Activated naive CD4-positive, alpha-beta T cell treated with anti-CD3 and anti-CD28 coated beads, Interleukin-2, amount 50 U/mL, for 24 hours (primary cell): ENCODE results near the gene CCDC3.
"Not testable (repeated sequence)": the region's sequence is repeated elsewhere in the genome, so short reads cannot be mapped to it uniquely, and the experiment has no call there.

Experiments
- H3K27ac Mint-ChIP-seq: one replicate; pipeline ENCODE4 v1.8.0; 2021; ENCODE audit warnings: mild to moderate bottlenecking, mixed read lengths
- H3K27me3 Mint-ChIP-seq: one replicate; pipeline ENCODE4 v1.8.0; 2021; ENCODE audit warnings: mixed read lengths
- H3K36me3 Mint-ChIP-seq: one replicate; pipeline ENCODE4 v1.8.0; 2021; ENCODE audit warnings: mixed read lengths
- H3K4me1 Mint-ChIP-seq: one replicate; pipeline ENCODE4 v1.8.0; 2021; ENCODE audit warnings: mixed read lengths
- H3K4me3 Mint-ChIP-seq: one replicate; pipeline ENCODE4 v1.8.0; 2021; ENCODE audit warnings: mild to moderate bottlenecking, mixed read lengths
- H3K9me3 Mint-ChIP-seq: one replicate; pipeline ENCODE4 v1.8.0; 2021; ENCODE audit warnings: mixed read lengths

The CCDC3 gene

GRCh38 chr10:13001041-13001886, at the start of gene CCDC3:
CCDC3 (minus strand) TSS chr10:13001713; CDS start chr10:13001570, 143 bp downstream.
- Mint-ChIP-seq H3K4me3 (peak within 1 kb of the TSS; percentile 16), H3K36me3 (no peaks in the 10 kb centered on the region), H3K27ac (no peak within 1 kb of the TSS), H3K4me1 (no peaks in the 10 kb centered on the region), H3K27me3 (peaks cover 39% of the 10 kb centered on the region), H3K9me3 (no peaks in the 10 kb centered on the region)

DNA sequence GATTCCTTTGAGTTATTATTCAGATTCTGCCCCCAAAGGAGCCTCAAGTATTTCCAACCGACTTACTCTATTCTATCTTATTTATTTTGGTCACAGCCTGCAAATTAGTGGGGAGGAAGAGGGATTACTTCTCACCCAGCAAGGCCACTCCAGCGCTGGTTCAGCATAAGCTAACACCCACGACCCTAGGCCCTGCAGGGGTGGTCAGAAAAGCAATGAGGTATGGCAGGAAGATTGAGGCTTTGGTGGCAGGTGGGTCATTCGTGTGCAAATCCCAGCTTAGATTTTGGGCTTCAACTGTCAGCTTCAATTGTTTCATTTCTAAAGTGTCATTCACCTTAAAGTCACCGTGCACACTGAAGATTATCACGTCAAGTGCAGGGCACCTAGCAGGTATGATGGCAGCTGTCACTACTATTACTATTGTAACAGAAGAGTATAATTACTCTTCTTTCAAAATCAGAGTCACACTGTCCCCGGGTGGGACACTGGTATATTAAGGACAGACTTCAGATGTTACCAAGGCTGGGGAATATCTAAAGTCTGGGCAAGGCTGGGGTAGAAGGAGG, 49.7 kb upstream of the CCDC3 start:
- H3K27me3 Mint-ChIP-seq: peaks cover 5% of the 10 kb centered on the region
- no peak overlapping the region for H3K4me3 Mint-ChIP-seq
- no peak overlapping the region for H3K27ac Mint-ChIP-seq
- H3K9me3 Mint-ChIP-seq: no peaks in the 10 kb centered on the region
- no peaks in the 10 kb centered on the region for H3K36me3 Mint-ChIP-seq
- H3K4me1 Mint-ChIP-seq: no peaks in the 10 kb centered on the region

- peaks cover 5% of the 10 kb centered on the region for H3K27me3 Mint-ChIP-seq
- no peaks in the 10 kb centered on the region for H3K9me3 Mint-ChIP-seq
- H3K36me3 Mint-ChIP-seq: no peaks in the 10 kb centered on the region
- no peak overlapping the region for H3K27ac Mint-ChIP-seq
- no peaks in the 10 kb centered on the region for H3K4me1 Mint-ChIP-seq
- H3K4me3 Mint-ChIP-seq: no peak overlapping the region
Observed at GRCh38 chr10:13049774-13050420, 48.4 kb upstream of the CCDC3 start.

DNA sequence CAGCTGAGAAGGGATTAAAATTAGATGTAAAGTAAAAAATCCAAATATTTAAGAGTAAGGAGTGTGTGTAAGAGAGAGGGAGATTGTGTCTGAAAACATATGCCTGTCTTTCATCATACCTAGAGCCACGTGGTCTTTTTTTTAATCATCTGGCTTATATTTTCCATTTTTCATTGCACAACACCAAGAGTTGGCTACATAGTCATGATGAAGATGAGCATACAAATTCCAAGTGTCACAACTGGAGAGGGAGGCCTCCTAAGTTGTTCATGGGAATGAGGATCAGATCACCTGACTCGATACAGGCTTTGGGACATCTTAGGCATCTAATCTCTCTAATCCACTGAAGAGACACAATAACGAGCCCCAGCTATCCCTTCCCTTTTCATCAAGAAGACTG, 47.2 kb upstream of the CCDC3 start:
- H3K4me1 Mint-ChIP-seq: no peaks in the 10 kb centered on the region
- no peaks in the 10 kb centered on the region for H3K36me3 Mint-ChIP-seq
- no peak overlapping the region for H3K4me3 Mint-ChIP-seq
- H3K9me3 Mint-ChIP-seq: no peaks in the 10 kb centered on the region
- peaks cover 5% of the 10 kb centered on the region for H3K27me3 Mint-ChIP-seq
- H3K27ac Mint-ChIP-seq: no peak overlapping the region

DNA sequence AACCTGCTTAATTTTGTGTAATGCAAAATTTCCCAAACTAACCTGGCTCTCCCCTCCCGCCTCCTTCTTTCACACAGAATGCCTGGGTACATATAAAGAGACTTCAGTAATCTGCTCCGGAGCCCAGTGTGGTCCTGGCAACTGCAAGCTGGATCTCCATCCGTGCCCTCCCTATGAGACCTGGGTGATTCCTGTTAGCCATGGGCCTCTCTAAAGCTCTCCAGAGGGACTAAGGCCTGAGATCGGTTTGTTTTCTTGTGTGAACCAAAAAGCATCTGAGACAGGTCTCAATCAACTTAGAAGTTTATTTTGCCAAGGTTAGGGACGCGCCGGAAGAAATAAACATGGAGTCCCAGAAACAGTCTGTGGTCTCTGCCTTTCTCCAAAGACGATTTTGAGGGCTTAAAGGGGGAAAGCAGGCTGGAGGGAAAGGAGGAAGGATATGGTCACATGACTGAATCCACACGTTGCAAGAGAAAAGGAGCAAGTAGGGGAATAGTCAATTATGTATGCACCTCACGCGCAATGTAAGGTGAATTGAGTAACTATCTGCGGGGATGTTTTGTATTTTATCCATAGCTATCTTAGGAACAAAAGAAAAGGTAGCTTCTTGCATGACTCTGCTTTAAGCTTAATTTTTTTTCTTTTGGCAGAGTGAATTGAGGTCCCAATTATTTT, 46.2 kb upstream of the CCDC3 start:
- Mint-ChIP-seq H3K4me3 (no peak overlapping the region), H3K27me3 (peaks cover 5% of the 10 kb centered on the region), H3K27ac (no peak overlapping the region), H3K36me3 (no peaks in the 10 kb centered on the region), H3K4me1 (no peaks in the 10 kb centered on the region), H3K9me3 (no peaks in the 10 kb centered on the region)

DNA sequence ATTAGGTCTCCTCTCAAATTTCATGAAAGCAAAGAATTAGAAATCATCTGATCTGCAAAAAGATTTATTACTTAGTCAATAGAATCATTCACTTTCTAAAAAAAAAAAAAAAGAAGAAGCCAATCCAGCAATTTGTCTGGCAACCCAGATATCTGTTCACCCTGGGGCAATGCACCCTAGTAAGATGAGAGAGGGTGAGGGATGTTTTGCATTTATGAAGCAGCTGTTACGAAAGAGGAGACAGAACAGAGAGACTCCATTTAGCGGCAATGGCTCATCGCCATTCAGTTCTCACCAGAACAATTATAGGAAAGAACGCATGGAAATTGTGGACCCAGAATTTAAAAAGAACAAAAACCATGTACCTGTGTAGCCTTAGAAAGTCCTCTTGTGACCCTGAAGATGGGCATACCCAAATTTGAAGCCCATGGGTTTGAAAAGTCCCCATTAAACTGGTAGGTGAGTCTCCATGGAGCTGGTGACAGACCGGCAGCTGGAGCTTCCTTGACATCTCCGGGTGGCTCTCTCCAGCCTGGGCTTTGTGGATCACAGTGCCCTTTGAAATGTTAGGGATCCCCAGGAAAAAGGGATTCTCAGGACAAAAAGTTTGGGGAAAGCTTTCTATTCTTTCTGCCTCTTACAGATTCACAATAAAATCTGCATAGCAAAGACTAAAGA, 45.5 kb upstream of the CCDC3 start:
- Mint-ChIP-seq H3K4me1 (no peaks in the 10 kb centered on the region), H3K27me3 (peaks cover 6% of the 10 kb centered on the region), H3K4me3 (no peak overlapping the region), H3K9me3 (no peaks in the 10 kb centered on the region), H3K27ac (no peak overlapping the region), H3K36me3 (no peaks in the 10 kb centered on the region)

- Mint-ChIP-seq H3K27me3 (peaks cover 6% of the 10 kb centered on the region), H3K4me1 (no peaks in the 10 kb centered on the region), H3K27ac (no peak overlapping the region), H3K9me3 (no peaks in the 10 kb centered on the region), H3K4me3 (no peak overlapping the region), H3K36me3 (no peaks in the 10 kb centered on the region)
Observed at GRCh38 chr10:13043520-13043919, 42.0 kb upstream of the CCDC3 start.

DNA sequence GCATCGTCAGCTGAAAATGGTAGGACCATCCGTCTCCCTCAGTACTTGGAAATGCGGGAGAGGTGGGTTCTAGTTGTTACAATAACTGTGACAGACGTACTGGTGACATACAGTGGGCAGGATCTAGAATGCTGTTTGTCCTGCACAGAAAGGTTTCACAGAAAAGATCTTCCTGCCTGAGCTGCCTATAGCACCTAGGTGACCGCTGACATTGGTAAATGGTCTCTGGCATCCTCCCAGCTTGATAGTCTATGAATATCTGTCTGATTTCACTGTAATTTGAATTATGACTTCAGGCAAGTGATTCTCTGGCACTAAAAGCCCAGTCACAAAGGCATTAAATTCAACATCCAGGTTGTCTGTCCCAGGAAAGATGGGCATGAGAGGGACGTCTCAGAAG, 38.2 kb upstream of the CCDC3 start:
- Mint-ChIP-seq H3K9me3 (no peaks in the 10 kb centered on the region), H3K4me1 (no peaks in the 10 kb centered on the region), H3K27me3 (peaks cover 4% of the 10 kb centered on the region), H3K27ac (no peak overlapping the region), H3K36me3 (no peaks in the 10 kb centered on the region), H3K4me3 (no peak overlapping the region)

DNA sequence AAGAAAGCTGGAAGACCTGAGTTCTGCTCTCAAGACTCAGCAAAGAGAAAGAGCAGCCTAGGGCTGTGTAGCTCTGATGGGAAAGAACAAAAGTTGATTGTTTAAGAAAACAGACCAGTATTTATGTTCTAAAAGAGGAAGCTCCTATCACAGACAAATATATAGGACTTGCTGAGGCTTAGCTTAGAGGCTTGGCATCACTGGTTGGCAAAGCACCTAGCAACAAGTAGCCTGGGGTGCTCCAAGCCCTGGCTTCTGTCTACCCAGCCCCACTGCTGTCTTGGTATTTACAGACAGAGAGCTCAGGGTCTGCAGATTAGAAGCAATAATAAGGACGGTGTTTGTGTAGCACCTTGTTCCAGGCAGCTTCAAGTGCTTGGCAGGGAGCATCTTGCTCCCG, 36.9 kb upstream of the CCDC3 start:
- H3K9me3 Mint-ChIP-seq: no peaks in the 10 kb centered on the region
- H3K27me3 Mint-ChIP-seq: peaks cover 4% of the 10 kb centered on the region
- H3K36me3 Mint-ChIP-seq: no peaks in the 10 kb centered on the region
- no peak overlapping the region for H3K4me3 Mint-ChIP-seq
- H3K27ac Mint-ChIP-seq: no peak overlapping the region
- no peaks in the 10 kb centered on the region for H3K4me1 Mint-ChIP-seq

- no peaks in the 10 kb centered on the region for H3K9me3 Mint-ChIP-seq
- H3K4me1 Mint-ChIP-seq: no peaks in the 10 kb centered on the region
- no peak overlapping the region for H3K4me3 Mint-ChIP-seq
- H3K36me3 Mint-ChIP-seq: no peaks in the 10 kb centered on the region
- peaks cover 4% of the 10 kb centered on the region for H3K27me3 Mint-ChIP-seq
- H3K27ac Mint-ChIP-seq: no peak overlapping the region
Observed at GRCh38 chr10:13037832-13038231, 36.3 kb upstream of the CCDC3 start.

DNA sequence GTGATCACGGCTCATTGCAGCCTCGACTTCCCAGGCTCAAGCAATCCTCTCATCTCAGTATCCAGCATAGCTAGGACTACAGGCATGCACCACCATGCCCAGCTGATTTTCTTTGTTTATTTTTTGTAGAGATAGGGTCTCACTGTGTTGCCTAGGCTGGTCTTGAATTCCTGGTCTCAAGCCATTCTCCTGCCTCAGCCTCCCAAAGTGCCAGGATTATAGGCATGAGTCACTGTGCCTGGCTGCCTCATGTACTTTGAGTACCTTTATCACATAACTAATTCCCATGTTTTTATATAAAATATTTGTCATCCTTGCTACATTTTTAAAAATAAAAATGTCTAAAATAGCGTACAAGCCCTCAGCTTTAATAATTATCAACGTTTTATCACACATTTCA, 35.3 kb upstream of the CCDC3 start:
- H3K36me3 Mint-ChIP-seq: no peaks in the 10 kb centered on the region
- peaks cover 2% of the 10 kb centered on the region for H3K27me3 Mint-ChIP-seq
- H3K27ac Mint-ChIP-seq: no peak overlapping the region
- no peaks in the 10 kb centered on the region for H3K9me3 Mint-ChIP-seq
- H3K4me3 Mint-ChIP-seq: no peak overlapping the region
- H3K4me1 Mint-ChIP-seq: no peaks in the 10 kb centered on the region

DNA sequence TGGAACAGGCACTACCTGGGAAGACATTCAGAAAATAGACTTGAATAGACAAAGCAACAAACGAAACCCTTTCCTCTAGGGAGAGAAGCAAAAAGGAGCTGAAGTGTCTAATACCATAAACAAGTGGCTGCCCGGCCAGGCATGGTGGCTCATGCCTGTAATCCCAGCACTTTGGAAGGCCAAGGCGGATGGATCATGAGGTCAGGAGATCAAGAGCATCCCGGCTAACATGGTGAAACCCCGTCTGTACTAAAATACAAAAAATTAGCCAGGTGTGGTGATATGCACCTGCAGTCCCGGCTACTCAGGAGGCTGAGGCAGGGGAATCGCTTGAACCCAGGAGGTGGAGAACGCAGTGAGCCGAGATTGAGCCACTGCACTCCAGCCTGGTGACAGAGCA, 34.2 kb upstream of the CCDC3 start:
- H3K36me3 Mint-ChIP-seq, H3K4me3 Mint-ChIP-seq, H3K4me1 Mint-ChIP-seq, H3K9me3 Mint-ChIP-seq, H3K27ac Mint-ChIP-seq, H3K27me3 Mint-ChIP-seq: not testable (repeated sequence)

- Mint-ChIP-seq H3K9me3 (peaks cover 18% of the 10 kb centered on the region), H3K27ac (no peak overlapping the region), H3K27me3 (peaks cover 19% of the 10 kb centered on the region), H3K4me1 (no peaks in the 10 kb centered on the region), H3K36me3 (peaks cover 3% of the 10 kb centered on the region), H3K4me3 (no peak overlapping the region)
Observed at GRCh38 chr10:13026873-13027272, 25.4 kb upstream of the CCDC3 start.

GRCh38 chr10:13023754-13024153, 22.2 kb upstream of the CCDC3 start:
- Mint-ChIP-seq H3K27me3 (peaks cover 20% of the 10 kb centered on the region), H3K4me3 (no peak overlapping the region), H3K36me3 (peaks cover 3% of the 10 kb centered on the region), H3K4me1 (no peaks in the 10 kb centered on the region), H3K27ac (no peak overlapping the region), H3K9me3 (peaks cover 18% of the 10 kb centered on the region)

DNA sequence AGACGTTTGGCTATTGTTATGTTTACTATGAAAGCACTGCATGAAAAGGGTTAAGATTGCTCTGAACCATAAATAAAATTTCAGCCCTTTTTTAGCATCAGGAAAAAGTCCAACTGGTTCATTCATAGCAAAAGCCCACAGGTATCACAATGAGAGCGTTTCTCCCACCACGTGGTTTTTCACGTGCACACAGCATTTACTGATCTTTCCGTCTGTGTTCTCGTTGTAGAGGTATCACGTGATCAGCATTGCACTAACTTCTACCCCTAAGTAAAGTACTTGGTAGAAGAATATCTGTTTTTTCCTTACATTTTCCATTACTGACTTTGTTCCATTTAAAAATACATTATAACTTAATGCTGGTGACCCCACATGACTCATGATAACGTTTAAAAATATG, 17.8 kb upstream of the CCDC3 start:
- Mint-ChIP-seq H3K27me3 (peaks cover 8% of the 10 kb centered on the region), H3K27ac (no peak overlapping the region)

More for the DNA sequence above, 17.8 kb upstream of the CCDC3 start:
- no peaks in the 10 kb centered on the region for H3K36me3 Mint-ChIP-seq
- H3K9me3 Mint-ChIP-seq: peaks cover 11% of the 10 kb centered on the region
- no peaks in the 10 kb centered on the region for H3K4me1 Mint-ChIP-seq
- H3K4me3 Mint-ChIP-seq: no peak overlapping the region
